H1 (cell line): ENCODE results near the gene LSM3. TPM values are rescaled to one million over a fixed set of nuclear protein-coding genes. Genes with fewer than 3 reads are reported as not detected.

Experiments used
- CTCF ChIA-PET: fragments of 300-600 bp; sonication (Branson Sonifier 250); formaldehyde crosslinking; loops from one replicate; lab custom pipeline; 2021; ENCODE audit not compliant: partially characterized antibody; lab: Charles Lee
- POLR2A ChIA-PET: fragments of 300-600 bp; sonication (Branson Sonifier 250); formaldehyde crosslinking; loops from one replicate; lab custom pipeline; 2021; ENCODE audit warnings: inconsistent platforms; ENCODE audit not compliant: partially characterized antibody; lab: Charles Lee
- DNase-seq, 2 experiments: peaks; one replicate each; pipeline versions ENCODE4 v3.0.0 to v3.0.0-alpha.2; 2010 to 2022; ENCODE audit warnings: low spot score in 2 of 2, low read depth in 1 of 2, mixed read lengths in 1 of 2
- FAIRE-seq: peaks from 2 replicates; lab custom pipeline; 2011; peaks lifted over from hg19 to GRCh38; lab: Jason Lieb, UNC
- H2AFZ ChIP-seq: 2 replicates; pipeline ENCODE4 v1.8.1; 2012; ENCODE audit warnings: low read length, inconsistent platforms
- H2AK5ac ChIP-seq: 2 replicates; pipeline ENCODE4 v1.6.1; 2013; ENCODE audit warnings: low read depth, low read length
- H2BK120ac ChIP-seq: replicated peaks from 2 replicates; pipeline ENCODE3; 2013; ENCODE audit warnings: low read depth, low read length, inconsistent platforms
- H2BK12ac ChIP-seq: 2 replicates; pipeline ENCODE4 v1.6.1; 2013; ENCODE audit warnings: low read depth, low read length
- H2BK15ac ChIP-seq: 2 replicates; pipeline ENCODE4 v1.6.1; 2013; ENCODE audit warnings: low read length
- H2BK20ac ChIP-seq: 2 replicates; pipeline ENCODE4 v1.6.1; 2013; ENCODE audit warnings: low read length
- H2BK5ac ChIP-seq: 2 replicates; pipeline ENCODE4 v1.6.1; 2013; ENCODE audit warnings: low read depth, low read length
- H3K14ac ChIP-seq: 2 replicates; pipeline ENCODE4 v1.6.1; 2013; ENCODE audit warnings: inconsistent platforms; ENCODE audit not compliant: insufficient read length
- H3K18ac ChIP-seq: 2 replicates; pipeline ENCODE4 v1.6.1; 2013; ENCODE audit warnings: low read length; ENCODE audit errors: extremely low read depth
- H3K23ac ChIP-seq: 2 replicates; pipeline ENCODE4 v1.6.1; 2013; ENCODE audit warnings: inconsistent platforms; ENCODE audit not compliant: insufficient read length
- H3K23me2 ChIP-seq: 2 replicates; pipeline ENCODE4 v1.6.1; 2013; ENCODE audit warnings: low read depth, low read length
- H3K27ac ChIP-seq: 2 replicates; pipeline ENCODE4 v1.6.1; 2011; ENCODE audit warnings: low read depth, low read length, inconsistent platforms
- H3K27me3 ChIP-seq, 4 experiments: replicated peaks in 1 of 4; 1 replicate in 1 of 4; 2 replicates in 3 of 4; pipeline versions ENCODE4 v1.6.1 to v1.8.1; 2011 to 2013; ENCODE audit warnings: low read length in 3 of 4, mild to moderate bottlenecking in 3 of 4, inconsistent platforms in 2 of 4, mixed read lengths in 2 of 4, moderate library complexity in 1 of 4; ENCODE audit not compliant: control insufficient read depth in 3 of 4, insufficient read depth in 3 of 4; ENCODE audit errors: extremely low read depth in 1 of 4
- H3K36me3 ChIP-seq, 4 experiments: 2 replicates each; pipeline versions ENCODE4 v1.6.1 to v1.8.1; 2011 to 2013; ENCODE audit warnings: mild to moderate bottlenecking in 4 of 4, low read length in 3 of 4, moderate library complexity in 2 of 4, control low read depth in 1 of 4, inconsistent platforms in 1 of 4; ENCODE audit not compliant: insufficient read depth in 4 of 4, control insufficient read depth in 2 of 4
- H3K4ac ChIP-seq: replicated peaks from 2 replicates; pipeline ENCODE3; 2013; ENCODE audit warnings: low read length, low read depth, mixed read lengths, inconsistent platforms; ENCODE audit not compliant: insufficient read length
- H3K4me1 ChIP-seq, 4 experiments: replicated peaks in 1 of 4; 1 replicate in 1 of 4; 2 replicates in 3 of 4; pipeline versions ENCODE4 v1.6.1 to v1.8.1; 2011 to 2013; ENCODE audit warnings: low read length in 3 of 4, inconsistent platforms in 2 of 4, mixed read lengths in 1 of 4; ENCODE audit not compliant: insufficient read depth in 4 of 4, control insufficient read depth in 3 of 4
- H3K4me2 ChIP-seq, 2 experiments: 2 replicates each; pipeline versions ENCODE4 v1.6.1 to v1.8.1; 2011 to 2013; ENCODE audit warnings: low read depth in 2 of 2, low read length in 2 of 2, control low read depth in 1 of 2, inconsistent platforms in 1 of 2, mild to moderate bottlenecking in 1 of 2; ENCODE audit not compliant: insufficient read depth in 1 of 2
- H3K4me3 ChIP-seq, 4 experiments: fragments of 200-600, 300-600 bp in 1 of 4; sonication (generic), shearing (Covaris generic), sonication (Bioruptor Twin) in 1 of 4; 2 replicates each; pipeline versions ENCODE4 v1.5.1 to v1.8.1; 2011 to 2016; ENCODE audit warnings: low read length in 4 of 4, low read depth in 3 of 4, control low read depth in 2 of 4, inconsistent platforms in 2 of 4, mild to moderate bottlenecking in 2 of 4, mixed read lengths in 1 of 4, moderate library complexity in 1 of 4; ENCODE audit not compliant: insufficient read depth in 2 of 4; ENCODE audit errors: extremely low read depth in 1 of 4
- H3K56ac ChIP-seq: replicated peaks from 2 replicates; pipeline ENCODE3; 2013; ENCODE audit warnings: low read depth, mild to moderate bottlenecking, mixed read lengths, low read length, inconsistent platforms; ENCODE audit not compliant: insufficient read length
- H3K79me1 ChIP-seq: 2 replicates; pipeline ENCODE4 v1.6.1; 2013; ENCODE audit warnings: low read depth, low read length, control low read depth
- H3K79me2 ChIP-seq, 2 experiments: 2 replicates each; pipeline versions ENCODE4 v1.6.1 to v1.8.1; 2012 to 2013; ENCODE audit warnings: low read length in 2 of 2, mild to moderate bottlenecking in 2 of 2, inconsistent platforms in 1 of 2; ENCODE audit not compliant: insufficient read depth in 2 of 2, control insufficient read depth in 1 of 2
- H3K9ac ChIP-seq, 4 experiments: replicated peaks in 1 of 4; 1 replicate in 1 of 4; 2 replicates in 3 of 4; pipeline versions ENCODE4 v1.6.1 to v1.8.1; 2011 to 2013; ENCODE audit warnings: low read depth in 3 of 4, low read length in 3 of 4, control low read depth in 2 of 4, mild to moderate bottlenecking in 2 of 4, moderate library complexity in 2 of 4, inconsistent platforms in 1 of 4; ENCODE audit errors: extremely low read depth in 1 of 4
- H3K9me3 ChIP-seq, 2 experiments: 2 replicates each; pipeline versions ENCODE4 v1.6.1 to v1.8.1; 2012 to 2013; ENCODE audit warnings: mild to moderate bottlenecking in 2 of 2, moderate library complexity in 2 of 2, control low read depth in 1 of 2, inconsistent platforms in 1 of 2, low read depth in 1 of 2, low read length in 1 of 2, mixed read lengths in 1 of 2; ENCODE audit not compliant: insufficient read depth in 2 of 2
- H4K20me1 ChIP-seq, 2 experiments: replicated peaks in 1 of 2; 2 replicates each; pipeline versions ENCODE3 to v1.8.1; 2011 to 2013; ENCODE audit warnings: inconsistent platforms in 2 of 2, low read length in 2 of 2, mild to moderate bottlenecking in 1 of 2; ENCODE audit not compliant: insufficient read depth in 2 of 2, control insufficient read depth in 1 of 2
- H4K5ac ChIP-seq: 2 replicates; pipeline ENCODE4 v1.6.1; 2013; ENCODE audit warnings: low read length, low read depth, mixed read lengths, inconsistent platforms; ENCODE audit not compliant: insufficient read length
- H4K8ac ChIP-seq: 2 replicates; pipeline ENCODE4 v1.8.0; 2013; ENCODE audit warnings: mild to moderate bottlenecking, moderate library complexity, low read length, inconsistent platforms; ENCODE audit not compliant: insufficient read depth; ENCODE audit errors: extremely low read depth
- H4K91ac ChIP-seq: replicated peaks from 2 replicates; pipeline ENCODE3; 2013; ENCODE audit warnings: low read length, mixed read lengths, inconsistent platforms; ENCODE audit not compliant: insufficient read length
- WGBS, 2 experiments: shearing (Covaris generic) in 1 of 2; methylation state at CpG; one replicate each; pipeline versions ENCODE4 v1.1.6 to v1.1.7; 2013 to 2015; ENCODE audit warnings: low lambda C conversion rate in 2 of 2, mixed read lengths in 2 of 2, inconsistent platforms in 1 of 2, low coverage in 1 of 2, missing lambda C conversion rate in 1 of 2; ENCODE audit not compliant: insufficient replicate concordance in 2 of 2, insufficient coverage in 1 of 2, insufficient read length in 1 of 2; ENCODE audit errors: extremely low coverage in 1 of 2, missing lambda C conversion rate in 1 of 2; 5-methylcytosine and 5-hydroxymethylcytosine counted together
- polyA plus RNA-seq, 7 experiments: library from polyadenylated mRNA; depleted of rRNA in 3 of 7; stranded (reverse) in 5 of 7; unstranded in 2 of 7; fragments of >200 nt in 5 of 7; fragments of 200-250 nt in 2 of 7; gene quantifications; 1 replicate in 5 of 7; 2 replicates in 1 of 7; 4 replicates in 1 of 7; pipeline versions ENCODE4 v1.2.1 to v1.2.3, GENCODE V29; 2011 to 2013; ENCODE audit warnings: missing spikeins in 2 of 7, mixed read lengths in 2 of 7
- total RNA-seq: library from RNA; stranded (reverse); fragmentation: NEBNext Ultra II Directional; extraction: Animal tissue kit (Norgen Biotek cat#: 25700); gene quantifications from 2 replicates; pipeline ENCODE4 v1.2.1, GENCODE V29; 2021

The LSM3 gene
- total and polyA plus RNA-seq, 2 of the 8 experiments (the other 6 are each of a cell fraction or from before 2014, with no cell fraction given) = 7.1 to 25.4 TPM

DNA sequence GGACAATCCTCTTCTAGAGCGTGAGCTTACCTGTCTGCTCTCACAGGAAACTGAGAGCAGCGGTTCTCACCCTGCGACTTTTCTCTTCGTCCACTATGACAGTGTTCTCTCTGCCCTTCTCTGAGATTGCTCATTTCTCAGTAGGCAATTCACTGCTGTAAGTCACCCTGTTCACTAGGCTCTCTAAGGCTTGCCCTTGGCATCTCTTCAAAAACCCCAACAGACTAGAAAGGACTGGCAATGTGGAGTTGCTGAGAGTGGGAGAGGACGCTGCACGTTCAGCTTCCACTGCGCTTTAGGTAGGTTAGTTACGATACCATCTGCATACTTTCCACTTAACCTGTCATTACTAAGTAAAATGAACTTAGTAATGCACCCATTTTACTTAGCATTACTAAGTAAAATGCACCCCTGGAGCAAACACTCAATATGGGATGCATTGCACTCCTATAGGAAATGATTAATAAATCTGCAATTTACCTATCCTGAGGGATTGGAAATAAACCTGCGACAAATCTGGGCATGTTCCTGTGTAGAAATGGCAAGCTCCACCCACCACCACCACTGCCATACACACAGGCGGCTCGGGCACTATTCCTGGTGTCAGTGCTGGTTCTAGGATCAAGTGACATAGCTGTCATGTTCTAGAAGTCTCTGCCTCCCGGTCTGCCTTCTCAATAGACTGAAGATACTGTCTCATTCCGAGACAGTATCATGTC is 21.6 kb upstream of the LSM3 start:
- WGBS, 2 experiments = 88% methylated on average over 13 of the region's 13 CpGs; no CpG with 5 or more reads in 1 of the 2 experiments
- H3K4ac ChIP-seq = no peak overlapping the region
- H2AFZ ChIP-seq = no peak overlapping the region
- H3K27ac ChIP-seq = no peak overlapping the region
- H2BK15ac ChIP-seq = no peak overlapping the region
- no peaks in the 10 kb centered on the region for H3K9me3 ChIP-seq
- H2BK120ac ChIP-seq = no peak overlapping the region
- CTCF ChIA-PET = interaction anchor here (1.0 to 2.0 kb wide), 3 partner anchors 8 to 261 kb away, joined by 3 to 5 read pairs (median 4); no protein-coding TSS in a partner anchor
- H4K20me1 ChIP-seq = peaks cover 4 to 7% of the 10 kb centered on the region in 2 experiments
- H4K8ac ChIP-seq = no peak overlapping the region; the same call in 1 of the 2 replicates
- H2BK12ac ChIP-seq = no peak overlapping the region
- no peak overlapping the region for H2BK5ac ChIP-seq
- no peak overlapping the region for H2BK20ac ChIP-seq
- no peak overlapping the region for H4K91ac ChIP-seq
- no peak overlapping the region for H4K5ac ChIP-seq
- no peak overlapping the region for H3K23ac ChIP-seq
- H3K79me1 ChIP-seq = no peaks in the 10 kb centered on the region
- H3K14ac ChIP-seq = no peak overlapping the region
- H2AK5ac ChIP-seq = no peak overlapping the region
- no peaks in the 10 kb centered on the region for H3K4me1 ChIP-seq
- no peak overlapping the region for H3K56ac ChIP-seq
- H3K23me2 ChIP-seq = no peaks in the 10 kb centered on the region; the same call in 1 of the 2 replicates
- H3K27me3 ChIP-seq = no peaks in the 10 kb centered on the region
- H3K36me3 ChIP-seq = peaks cover 16 to 49% (median 38%) of the 10 kb centered on the region in 4 experiments; a peak in 7 of 8 replicates
- H3K9ac ChIP-seq = no peak overlapping the region
- FAIRE-seq (no peak), DNase-seq (no peak)
- no peaks in the 10 kb centered on the region for H3K79me2 ChIP-seq
- H3K4me2 ChIP-seq = no peak overlapping the region
- no peak overlapping the region for H3K18ac ChIP-seq
- POLR2A ChIA-PET = interaction anchor here (0.7 kb wide), 1 partner anchor 8 kb away, joined by 3 read pairs; no protein-coding TSS in a partner anchor
- H3K4me3 ChIP-seq = no peak overlapping the region
